ENCODE results near the gene TMEM138.
"Not testable (repeated sequence)": the region's sequence is repeated elsewhere in the genome, so short reads cannot be mapped to it uniquely, and the experiment has no call there.

DNA sequence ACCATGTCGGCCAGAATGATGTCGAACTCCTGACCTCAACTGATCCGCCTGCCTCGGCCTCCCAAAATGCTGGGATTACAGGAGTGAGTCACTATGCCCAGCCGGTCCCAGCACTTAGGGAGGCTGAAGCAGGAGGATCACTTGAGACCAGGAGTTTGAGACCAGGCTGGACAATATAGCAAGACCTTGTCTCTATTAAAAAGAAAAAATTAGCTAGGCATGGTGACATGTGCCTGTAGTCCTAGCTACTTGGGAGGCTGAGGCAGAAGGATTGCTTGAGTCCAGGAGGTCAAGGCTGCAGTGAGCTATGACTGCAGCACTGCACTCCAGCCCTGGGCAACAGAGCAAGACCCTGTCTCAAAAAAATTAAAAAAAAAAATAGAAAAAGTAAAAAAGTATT is 21.7 kb downstream of the TMEM138 start:
- TF ChIP-seq CTCF (IDR thresholded peaks at IDR 0.05); POLR2AphosphoS5 (IDR thresholded peaks at IDR 0.05; ENCODE audit: insufficient read depth in 1 of 2, low read depth in 1 of 2); POLR2A (IDR thresholded peaks at IDR 0.05): not testable (repeated sequence)

Data from vagina (tissue), 2 donors.